ENCODE measurements around the gene SINHCAF.
"Not testable (repeated sequence)": the region's sequence is repeated elsewhere in the genome, so short reads cannot be mapped to it uniquely, and the experiment has no call there.

SINHCAF gene

DNA sequence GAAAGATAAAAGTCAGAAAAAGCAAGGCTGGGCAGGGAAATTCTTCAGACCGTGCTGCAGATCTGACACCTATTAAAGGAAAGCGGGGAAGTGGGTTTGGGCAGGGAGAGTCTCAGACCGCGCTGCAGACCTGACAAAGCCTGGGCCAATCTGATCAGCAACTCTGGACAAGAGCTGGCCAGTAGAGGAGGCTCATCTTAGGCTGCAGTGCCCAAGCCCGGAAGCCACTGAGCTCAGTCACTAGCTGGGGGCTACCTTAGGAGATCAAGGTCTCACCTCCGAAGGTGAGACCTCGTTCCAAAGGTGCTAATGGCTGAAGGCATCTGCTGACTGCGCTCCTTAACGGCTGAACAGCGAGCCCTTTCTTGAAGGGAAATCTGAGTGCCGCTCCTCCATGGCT lies 60.2 kb downstream of the SINHCAF start:
- DNase-seq (ENCODE audit: low read depth in 3 of 3): no peak

DNA sequence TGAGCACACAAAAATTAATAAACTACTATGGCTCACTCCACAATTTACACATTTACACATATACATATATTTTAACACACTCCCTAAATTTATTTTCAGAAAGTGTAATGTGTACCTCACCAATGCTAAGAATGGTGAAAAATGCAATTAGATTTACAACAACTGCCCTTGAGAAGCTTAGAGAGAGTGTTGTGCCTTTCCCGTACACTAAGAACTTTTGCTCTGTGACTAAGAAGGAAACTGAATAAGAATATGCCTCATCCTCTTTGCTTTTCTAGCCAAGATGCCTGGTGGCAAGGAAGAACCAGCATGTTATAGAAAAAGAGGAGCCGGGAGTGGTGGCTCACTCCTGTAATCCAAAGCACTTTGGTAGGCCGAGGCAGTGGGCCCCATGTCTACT lies 62.3 kb downstream of the SINHCAF start:
- DNase-seq (ENCODE audit: low read depth in 3 of 3): no peak

DNA sequence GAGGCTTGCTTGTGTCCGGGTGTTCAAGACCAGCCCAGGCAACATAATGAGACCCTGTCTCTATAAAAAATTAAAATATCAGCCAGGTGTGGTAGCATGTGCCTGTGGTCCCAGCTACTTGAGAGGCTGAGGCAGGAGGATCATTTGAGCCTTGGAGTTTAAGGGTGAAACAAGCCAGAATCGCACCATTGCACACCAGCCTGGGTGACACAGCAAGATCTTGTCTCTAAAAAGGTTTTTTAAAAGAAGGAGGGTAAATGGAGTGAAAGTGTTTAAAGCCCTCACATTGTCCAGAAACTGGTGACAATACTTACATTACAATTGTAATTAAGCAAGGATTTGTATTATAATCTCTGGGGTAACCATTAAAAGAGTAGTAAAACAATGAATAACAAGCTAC lies 64.2 kb downstream of the SINHCAF start:
- DNase-seq (ENCODE audit: low read depth in 3 of 3): no peak

DNA sequence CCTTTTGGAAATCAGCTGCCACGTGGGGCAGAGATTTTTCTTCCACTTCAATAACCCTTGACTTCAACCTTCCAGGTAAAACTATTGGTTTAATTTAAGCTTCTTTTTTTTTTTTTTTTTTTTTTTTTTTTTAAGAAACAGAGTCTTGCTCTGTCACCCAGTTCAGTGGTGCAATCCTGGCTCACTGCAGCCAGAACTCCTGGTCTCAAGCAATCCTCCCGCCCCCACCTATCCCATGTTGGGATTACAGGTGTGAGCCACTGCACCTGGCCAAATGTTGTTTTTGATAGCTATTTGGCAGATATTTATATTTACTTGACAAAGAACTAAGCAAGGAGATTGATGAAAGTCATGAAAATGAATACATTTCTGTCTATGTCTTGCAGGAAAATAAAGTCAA lies 65.1 kb downstream of the SINHCAF start:
- DNase-seq (ENCODE audit: low read depth in 3 of 3): no peak

DNA sequence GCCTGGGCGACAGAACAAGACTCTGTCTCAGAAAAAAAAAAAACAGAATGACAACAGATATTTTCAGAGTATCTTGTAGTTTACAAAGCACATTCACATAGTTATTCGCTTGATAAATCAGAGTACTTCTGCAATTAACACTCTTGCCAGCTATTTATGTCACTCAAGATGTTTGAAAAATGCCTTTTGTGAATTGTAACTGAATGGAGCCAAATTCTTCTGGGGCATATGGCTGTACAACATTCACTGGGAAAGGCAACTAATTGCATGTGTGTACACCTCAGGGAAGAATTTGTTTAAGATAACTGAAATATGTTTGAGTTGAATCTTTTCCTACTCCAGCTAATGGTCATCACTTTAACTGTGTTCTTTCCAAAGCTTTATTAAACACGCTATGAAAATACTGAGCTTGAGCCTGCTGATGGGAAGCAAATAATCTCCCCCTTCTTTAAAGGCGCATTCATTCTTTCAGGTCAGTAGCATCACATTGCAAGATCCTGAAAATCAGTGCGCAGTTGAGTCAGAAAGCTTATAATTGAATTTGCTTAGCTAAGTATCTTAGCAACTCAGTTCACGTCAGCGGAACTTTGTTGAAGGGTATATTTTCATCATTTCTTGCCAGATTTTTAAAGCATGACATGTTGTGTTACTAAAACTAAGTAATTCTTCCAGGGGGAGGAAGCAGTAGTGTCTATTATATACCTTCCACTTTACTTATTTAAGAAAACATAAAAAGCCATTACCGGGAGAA lies 66.6 kb downstream of the SINHCAF start:
- no peak for DNase-seq (ENCODE audit: low read depth in 3 of 3)

DNA sequence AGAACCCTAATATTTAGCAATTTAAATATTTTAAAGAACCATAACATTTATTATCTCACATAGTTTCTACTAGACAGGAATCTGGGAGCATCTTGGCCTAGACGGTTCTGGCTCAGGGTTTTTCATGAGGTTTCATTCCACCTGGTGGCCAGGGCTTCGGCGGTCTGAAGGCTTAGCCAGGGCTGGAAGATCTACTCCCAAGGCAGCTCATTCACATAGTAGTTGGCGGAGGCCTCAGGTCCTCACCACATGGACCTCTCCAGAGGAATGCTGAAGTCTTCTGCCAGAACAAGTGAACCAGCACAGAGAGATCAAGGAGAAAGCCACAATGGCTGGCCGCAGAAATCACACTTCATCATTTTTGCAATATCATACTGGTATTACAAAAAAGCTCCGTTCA lies 68.2 kb downstream of the SINHCAF start:
- no peak for DNase-seq (ENCODE audit: low read depth in 3 of 3)

DNA sequence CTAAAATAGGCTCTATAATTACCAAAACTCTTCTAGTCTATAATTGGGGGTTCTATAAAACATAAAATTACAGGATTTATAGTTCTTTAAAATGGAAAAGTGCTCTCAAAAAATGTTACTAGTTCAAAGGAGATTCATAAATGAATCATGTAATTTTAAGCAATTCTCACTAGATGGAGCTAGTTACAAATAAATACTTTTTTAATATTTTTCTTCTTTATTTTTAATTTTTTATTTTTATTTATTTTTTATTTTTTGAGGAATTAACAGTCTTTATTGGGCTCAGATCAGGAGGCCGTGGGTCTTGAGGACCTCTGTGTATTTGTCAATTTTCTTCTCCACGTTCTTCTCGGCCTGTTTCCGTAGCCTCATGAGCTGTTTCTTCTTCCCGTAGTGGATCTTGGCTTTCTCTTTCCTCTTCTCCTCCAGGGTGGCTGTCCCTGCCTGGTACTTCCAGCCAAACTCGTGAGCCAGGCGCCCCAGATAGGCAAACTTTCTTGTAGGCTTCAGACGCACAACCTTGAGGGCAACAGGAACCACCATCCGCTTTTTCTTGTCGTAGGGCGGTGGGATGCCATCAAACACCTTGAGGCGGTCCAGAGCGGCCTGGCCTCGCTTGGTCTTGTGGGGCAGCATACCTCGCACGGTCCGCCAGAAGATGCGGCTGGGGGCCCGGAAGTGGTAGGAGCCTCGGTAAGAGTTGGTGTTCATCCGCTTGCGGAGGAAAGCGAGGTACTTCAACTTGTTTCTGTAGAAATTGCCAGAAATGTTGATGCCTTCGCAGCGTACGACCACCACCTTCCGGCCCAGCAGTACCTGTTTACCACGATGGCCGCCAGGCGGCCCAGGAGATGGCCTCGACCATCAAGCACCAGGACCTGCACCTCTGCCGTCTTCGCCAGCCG lies 74.0 kb downstream of the SINHCAF start:
- peak in 1 of 3 experiments; percentile 7 for DNase-seq (ENCODE audit: low read depth in 3 of 3)

DNA sequence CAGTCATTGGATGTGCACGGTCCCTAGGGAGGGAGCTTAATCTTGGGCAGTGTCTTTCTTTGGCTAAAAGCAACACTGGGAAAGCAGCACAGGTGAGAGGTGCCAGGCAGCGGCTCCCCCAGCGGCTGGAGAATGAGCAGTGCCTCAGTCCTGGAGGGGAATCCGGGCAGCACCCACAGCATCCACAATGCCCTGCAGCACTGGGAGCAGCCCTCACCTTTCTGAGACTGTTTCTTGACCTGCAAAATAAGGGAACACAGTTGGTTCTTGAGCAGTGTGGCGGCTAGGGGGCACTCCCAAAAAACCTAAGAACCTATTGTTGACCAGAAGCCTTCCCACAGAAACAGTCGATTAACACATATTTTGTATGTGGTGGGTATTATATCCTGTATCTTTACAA lies 75.8 kb downstream of the SINHCAF start:
- no peak for DNase-seq (ENCODE audit: low read depth in 3 of 3)

DNA sequence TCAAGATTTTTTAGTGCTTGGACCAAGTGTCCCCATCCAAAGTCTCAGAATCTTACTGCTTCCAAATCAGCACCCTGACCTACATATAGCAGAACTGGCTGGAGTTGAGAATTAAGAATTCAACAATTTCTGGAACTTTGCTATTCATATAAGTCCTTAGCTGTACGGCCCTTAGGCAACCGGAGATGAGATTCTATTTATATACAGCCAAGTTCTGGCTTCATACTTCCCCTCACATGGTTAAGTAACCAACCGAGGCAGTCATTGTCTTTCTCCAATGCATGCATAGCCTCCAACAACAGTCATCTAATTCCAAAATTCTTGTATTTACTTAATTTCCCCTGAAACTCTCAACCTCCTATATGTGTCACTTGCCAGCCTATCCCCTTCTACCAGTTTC lies 76.6 kb downstream of the SINHCAF start:
- no peak for DNase-seq (ENCODE audit: low read depth in 3 of 3)

DNA sequence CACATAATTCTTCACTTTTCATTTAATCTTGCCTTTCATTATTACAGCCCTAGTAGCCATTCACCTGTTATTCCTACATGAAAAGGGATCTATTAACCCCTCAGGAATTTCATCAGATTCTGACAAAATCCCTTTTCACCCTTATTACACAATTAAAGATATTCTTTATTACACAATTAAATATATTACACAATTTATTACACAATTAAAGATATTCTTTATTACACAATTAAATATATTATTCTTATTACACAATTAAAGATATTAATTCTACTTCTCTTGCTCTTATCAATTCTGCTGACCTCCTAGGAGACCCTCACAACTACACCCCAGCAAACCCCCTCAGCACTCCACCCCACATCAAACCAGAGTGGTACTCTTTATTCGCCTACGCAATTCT lies 77.1 kb downstream of the SINHCAF start:
- no peak for DNase-seq (ENCODE audit: low read depth in 3 of 3)

DNA sequence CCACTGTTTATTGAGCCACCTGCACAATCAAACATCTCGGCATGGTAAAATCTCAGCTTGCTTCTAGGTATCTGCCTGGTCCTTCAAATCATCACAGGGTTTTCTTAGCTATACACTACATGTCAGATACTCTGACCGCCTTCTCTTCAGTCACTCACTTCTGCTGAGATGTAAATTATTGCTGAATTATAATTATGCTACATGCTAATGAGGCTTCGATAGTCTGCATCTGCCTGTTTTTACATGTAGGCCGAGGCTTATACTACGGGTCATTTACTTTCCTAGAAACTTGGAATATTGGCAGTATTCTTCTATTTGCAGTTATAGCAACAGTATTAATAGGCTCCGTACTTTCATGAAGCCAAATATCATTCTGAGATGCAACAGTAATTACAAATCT lies 77.6 kb downstream of the SINHCAF start:
- no peak for DNase-seq (ENCODE audit: low read depth in 3 of 3)

DNA sequence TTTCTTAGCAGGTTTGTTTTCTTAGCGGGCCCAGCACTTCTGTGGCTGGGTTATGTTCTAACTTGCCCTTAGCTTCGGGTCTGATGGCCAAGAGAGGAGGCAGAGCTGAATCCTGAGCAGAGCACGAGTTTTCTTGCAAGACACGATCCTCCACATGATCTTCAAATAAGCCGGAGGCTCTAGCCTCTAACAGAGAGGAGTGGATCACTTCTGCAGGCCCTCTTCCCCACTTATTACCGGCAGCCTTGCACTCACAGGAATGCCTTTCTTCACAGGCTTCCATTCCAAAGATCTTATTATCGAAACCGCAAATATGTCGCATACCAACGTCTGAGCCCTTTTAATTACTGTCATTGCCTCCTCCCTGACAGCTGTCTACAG lies 79.5 kb downstream of the SINHCAF start:
- DNase-seq (ENCODE audit: low read depth in 3 of 3): no peak

DNA sequence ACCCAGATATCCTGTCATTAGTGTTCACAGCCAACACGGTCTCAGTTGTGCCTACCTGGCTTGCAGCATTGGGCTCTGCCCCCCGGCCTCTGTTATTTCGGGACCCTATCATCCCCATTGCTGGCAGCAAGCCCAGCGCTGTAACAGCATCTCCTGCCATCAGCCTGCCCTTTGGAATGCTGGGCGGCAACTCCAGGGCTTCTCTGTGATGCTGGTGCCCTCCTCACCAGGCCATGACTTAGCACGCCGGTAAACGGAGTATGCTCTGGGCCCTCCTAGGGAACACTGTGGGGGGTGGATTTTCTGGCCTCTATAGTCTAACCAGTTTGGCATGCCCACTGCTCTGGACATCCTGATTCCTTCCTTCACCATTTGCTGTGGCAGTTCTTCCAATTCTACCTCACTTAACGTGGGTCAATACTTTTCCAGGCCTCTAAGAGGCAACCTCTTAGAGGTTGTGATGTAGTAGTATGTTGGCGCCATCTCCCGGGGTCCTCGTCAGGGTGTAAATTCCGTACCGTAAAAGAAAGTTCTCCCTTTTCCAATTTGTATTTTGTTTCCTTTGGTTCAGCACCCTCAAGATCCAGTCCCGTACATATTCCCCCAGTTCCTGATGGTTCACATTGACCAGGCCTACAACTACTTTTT lies 80.0 kb downstream of the SINHCAF start:
- DNase-seq (ENCODE audit: low read depth in 3 of 3): no peak

DNA sequence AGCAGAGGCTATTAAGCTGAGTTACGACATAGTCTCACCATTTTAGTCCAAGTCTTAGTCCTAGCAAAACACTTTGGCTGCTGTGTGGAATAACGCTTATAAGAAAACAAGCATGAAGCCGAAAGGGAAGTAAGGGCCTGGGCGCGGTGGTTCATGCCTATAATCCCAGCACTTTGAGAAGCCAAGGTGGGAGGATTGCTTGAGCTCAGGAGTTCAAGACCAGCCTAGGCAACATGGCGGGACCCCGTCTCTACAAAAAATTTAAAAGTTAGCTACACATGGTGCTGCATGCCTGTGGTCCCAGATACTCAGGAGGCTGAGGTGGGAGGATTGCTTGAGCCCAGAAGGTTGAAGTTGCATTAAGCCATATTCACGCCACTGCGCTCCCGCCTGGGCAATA lies 83.5 kb downstream of the SINHCAF start:
- DNase-seq (ENCODE audit: low read depth in 3 of 3): not testable (repeated sequence)

DNA sequence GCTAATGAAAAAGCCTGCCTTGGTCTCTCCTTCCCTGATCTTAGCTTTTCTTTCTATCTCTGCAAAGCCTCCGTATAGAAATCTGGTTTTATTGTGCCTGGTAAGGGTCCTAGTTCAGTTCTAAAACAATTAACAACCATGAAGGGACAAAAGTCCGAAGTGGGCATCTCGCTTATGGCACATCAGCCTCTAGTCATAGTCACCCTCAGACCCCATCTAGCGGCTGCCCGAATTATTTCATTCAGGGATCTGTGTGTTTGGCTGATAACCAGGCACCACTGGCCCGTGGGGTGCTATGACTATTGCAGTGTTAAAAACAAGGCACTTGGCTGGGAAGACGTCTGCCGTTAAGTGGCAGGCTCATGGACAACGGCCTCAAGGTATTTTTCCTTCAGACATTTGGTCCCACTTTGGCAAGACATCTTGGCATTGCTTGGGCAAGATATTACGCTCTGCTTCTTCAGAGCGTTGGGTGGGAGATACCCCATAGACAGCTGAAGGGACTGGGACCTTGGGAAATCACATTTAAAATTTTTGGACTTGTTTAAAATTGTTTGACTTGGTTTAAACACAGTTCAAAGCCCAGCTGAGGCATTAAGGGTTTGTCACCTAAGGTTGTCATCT lies 87.1 kb downstream of the SINHCAF start:
- peak; percentile 26 to 58 (median 40) for DNase-seq (ENCODE audit: low read depth in 3 of 3)

DNA sequence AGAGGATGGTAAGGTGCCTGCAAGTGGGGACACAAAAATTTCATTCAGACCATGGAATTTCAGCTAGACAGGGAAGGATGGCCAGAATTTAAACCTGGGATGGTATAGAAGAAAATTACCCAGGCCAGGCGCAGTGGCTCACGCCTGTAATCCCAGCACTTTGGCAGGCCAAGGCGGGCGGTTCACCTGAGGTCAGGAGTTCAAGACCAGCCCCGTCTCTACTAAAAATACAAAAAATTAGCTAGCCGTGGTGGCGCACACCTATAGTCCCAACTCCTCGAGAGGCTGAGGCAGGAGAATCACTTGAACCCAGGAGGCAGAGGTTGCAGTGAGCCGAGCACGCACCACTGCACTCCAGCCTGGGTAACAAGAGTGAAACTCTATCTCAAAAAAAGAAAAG lies 87.6 kb downstream of the SINHCAF start:
- not testable (repeated sequence) for DNase-seq (ENCODE audit: low read depth in 3 of 3)

DNA sequence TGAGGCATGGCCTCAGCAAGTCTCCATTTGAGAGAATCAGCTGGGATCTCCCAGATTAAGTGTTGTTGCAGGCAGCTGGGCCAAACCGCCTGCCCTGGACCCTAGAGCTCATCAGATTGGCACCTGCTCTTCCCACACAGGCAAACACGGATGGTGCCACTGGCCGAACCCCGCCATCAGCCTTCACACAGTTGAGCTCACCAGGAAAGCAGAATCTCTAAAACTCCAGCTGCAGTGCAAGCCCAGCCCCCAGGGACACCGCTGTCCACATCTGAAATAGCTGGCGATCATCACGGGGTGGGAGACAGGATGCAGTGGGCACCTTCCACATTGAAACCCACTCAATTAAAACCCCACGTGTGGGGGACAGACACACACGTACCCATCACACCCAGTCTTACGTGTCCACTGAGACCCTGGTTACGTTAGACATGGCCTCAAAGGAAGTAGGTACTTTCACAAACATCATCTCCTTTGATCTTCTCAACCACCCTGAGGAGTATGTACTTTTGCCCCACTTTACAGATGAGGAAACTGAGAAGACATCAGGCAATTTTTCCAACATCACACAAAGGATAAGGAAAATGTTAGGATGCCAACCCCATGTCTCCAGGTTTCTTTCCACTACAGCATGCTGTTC lies 88.8 kb downstream of the SINHCAF start:
- DNase-seq (ENCODE audit: low read depth in 3 of 3): no peak

DNA sequence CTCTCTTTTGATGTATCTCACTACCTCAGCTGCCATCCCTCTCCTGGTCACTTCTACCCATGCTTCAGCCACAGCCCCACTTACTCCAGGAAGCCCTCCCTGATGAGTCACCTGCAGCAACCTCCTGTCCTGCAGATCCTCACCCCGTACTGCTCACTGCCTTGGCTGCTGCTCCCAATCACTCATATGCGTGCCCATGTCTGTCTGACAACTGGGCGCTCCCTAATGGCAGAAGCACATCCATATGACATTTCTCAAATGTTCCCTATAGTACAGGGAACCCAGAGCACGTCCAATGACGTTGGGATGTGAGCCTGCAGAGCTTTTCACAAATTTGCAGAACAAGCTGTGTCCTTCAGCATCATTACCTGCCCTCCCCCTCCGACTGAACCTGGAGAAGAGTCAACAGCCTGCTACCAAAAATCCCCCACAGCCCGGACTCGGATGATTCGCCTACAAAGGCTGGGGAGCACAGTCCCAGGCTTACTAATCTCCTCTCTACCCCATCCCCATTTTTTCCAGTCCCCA lies 90.0 kb downstream of the SINHCAF start:
- DNase-seq (ENCODE audit: low read depth in 3 of 3): no peak

DNA sequence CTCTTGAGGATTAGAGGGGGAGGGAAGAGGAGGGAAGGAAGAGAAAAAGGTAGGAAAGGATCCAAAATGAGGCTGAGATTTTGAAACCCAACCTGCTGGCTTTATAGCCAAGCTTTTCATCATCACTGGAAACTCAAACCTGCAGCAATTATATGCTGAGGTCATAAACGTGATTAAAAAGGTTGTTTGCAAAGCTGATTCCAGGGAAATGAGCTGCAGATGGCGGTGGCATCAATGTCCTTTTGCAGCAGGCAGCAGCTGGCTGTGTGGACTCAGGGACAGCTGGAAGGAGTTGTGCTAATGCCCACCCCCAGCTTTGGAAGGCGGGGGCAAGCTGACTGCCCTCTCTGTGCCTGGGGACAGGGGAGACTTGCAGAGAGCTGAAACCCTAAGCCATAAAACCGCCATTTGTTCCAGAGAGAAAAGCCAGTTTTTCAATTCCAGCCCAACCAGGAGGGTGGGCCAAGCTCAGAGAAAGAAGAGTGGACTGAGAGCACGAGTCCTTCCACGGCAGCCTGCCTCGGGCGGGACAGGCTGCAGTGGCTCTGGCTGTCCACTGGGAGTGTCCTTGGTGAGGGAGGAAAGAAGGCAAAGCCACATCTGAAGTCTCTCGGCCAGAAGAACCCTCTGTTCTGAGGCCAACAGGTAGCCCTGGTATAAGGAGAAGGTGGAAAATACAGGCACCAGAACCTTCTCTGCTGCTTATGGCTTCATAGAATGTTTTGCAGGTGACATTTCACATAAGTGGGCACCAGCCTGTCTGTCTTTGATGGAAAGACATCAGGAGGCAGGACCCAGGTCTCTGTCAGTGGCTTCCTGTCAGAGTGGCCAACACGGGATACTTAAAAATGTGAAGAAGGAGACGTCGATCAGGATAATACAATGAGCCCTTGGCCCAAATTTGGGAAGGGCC lies 90.7 kb downstream of the SINHCAF start:
- no peak for DNase-seq (ENCODE audit: low read depth in 3 of 3)
